Suprapubic skin (tissue), 4 donors: ENCODE measurements around the gene CRY2. TPM values are rescaled to one million over a fixed set of nuclear protein-coding genes. Genes with fewer than 3 reads are reported as not detected.

Experiments
- DNase-seq, 2 donors: peaks; one replicate each; pipeline ENCODE4 v3.0.0-alpha.2; 2019; ENCODE audit warnings: low spot score in 2 of 2
- H3K27ac ChIP-seq: fragments of 200-600 bp; sonication (generic); one replicate; pipeline ENCODE4 v1.5.1; 2019
- H3K27me3 ChIP-seq: fragments of 200-600 bp; sonication (generic); one replicate; pipeline ENCODE4 v1.5.1; 2019
- H3K36me3 ChIP-seq: fragments of 200-600 bp; sonication (generic); one replicate; pipeline ENCODE4 v1.5.1; 2019
- H3K4me1 ChIP-seq: fragments of 200-600 bp; sonication (generic); one replicate; pipeline ENCODE4 v1.5.1; 2019
- H3K4me3 ChIP-seq: fragments of 200-600 bp; sonication (generic); one replicate; pipeline ENCODE4 v1.5.1; 2019; ENCODE audit warnings: mild to moderate bottlenecking
- H3K9me3 ChIP-seq: fragments of 200-600 bp; sonication (generic); one replicate; pipeline ENCODE4 v1.5.1; 2019
- EP300 ChIP-seq: sonication (generic); formaldehyde crosslinking; IDR thresholded peaks from one replicate; pipeline ENCODE4 v1.6.1; 2017; ENCODE audit warnings: antibody characterized with exemption
- POLR2A ChIP-seq, 2 donors: fragments of 450-650 bp; IDR thresholded peaks; one replicate each; pipeline ENCODE4 v1.6.1; 2017; ENCODE audit warnings: antibody characterized with exemption in 2 of 2, mild to moderate bottlenecking in 2 of 2, moderate library complexity in 2 of 2
- POLR2AphosphoS5 ChIP-seq, 3 donors: sonication (generic); formaldehyde crosslinking; IDR thresholded peaks; one replicate each; pipeline ENCODE4 v1.6.1; 2017; ENCODE audit warnings: antibody characterized with exemption in 3 of 3
- WGBS: methylation state at CpG from one replicate; pipeline ENCODE4 v1.1.5; 2018; 5-methylcytosine and 5-hydroxymethylcytosine counted together
- total RNA-seq, 4 donors: library from RNA; depleted of rRNA; stranded (reverse); fragments of >200 nt; gene quantifications; one replicate each; pipeline ENCODE4 v1.1.0, GENCODE V29; 2016
- TF ChIP-seq, protein P1 (sequence below), 2 donors: fragments of 200-600 bp in 1 of 2; fragments of 450-650 bp in 1 of 2; sonication (generic) in 1 of 2; IDR thresholded peaks; one replicate each; pipeline ENCODE4 v1.5.1; 2016 to 2019; ENCODE audit warnings: antibody characterized with exemption in 2 of 2, mild to moderate bottlenecking in 1 of 2, moderate library complexity in 1 of 2

CRY2 gene
- total RNA-seq, 4 donors from 2014 or later: 86.1 to 141 (median 93.4) TPM

DNA sequence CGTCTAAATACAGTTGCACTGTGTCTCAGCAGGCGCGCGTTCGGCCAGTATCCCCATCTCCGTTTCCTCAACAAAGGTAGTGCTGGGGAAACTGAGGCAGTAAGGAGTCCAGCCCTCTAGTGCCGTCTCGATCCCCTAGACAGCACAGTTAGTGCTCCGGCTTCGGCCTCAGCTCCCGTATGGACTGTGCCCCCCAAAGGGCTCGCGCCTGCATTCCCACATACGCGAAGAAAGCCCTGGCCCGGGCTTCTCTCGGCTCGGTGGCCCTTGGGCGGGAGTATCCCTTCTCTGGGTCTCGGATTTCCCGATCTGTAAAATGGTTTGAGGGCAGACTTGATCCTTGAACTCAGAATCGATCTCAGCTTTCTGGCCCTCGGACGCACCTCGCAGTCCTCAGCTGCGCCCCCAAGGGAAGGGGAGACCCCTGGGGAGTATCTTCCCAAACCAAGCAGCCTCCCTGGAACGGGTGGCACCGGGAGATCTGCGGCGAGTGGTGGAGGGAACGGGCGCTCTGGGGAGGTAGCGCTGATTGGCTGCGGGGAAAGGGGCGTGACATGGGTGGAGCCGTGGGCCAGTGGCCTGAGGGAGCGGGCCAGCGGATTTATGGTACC, 71.2 kb downstream of the CRY2 start:
- H3K4me1 ChIP-seq: peaks cover 51% of the 10 kb centered on the region
- no peaks in the 10 kb centered on the region for H3K9me3 ChIP-seq
- DNase-seq: peak; percentile 91
- no peak for TF ChIP-seq POLR2A (IDR thresholded peaks at IDR 0.05)
- TF ChIP-seq EP300: no peak
- no peak for TF ChIP-seq POLR2AphosphoS5 (IDR thresholded peaks at IDR 0.05)
- TF ChIP-seq, protein P1, sequence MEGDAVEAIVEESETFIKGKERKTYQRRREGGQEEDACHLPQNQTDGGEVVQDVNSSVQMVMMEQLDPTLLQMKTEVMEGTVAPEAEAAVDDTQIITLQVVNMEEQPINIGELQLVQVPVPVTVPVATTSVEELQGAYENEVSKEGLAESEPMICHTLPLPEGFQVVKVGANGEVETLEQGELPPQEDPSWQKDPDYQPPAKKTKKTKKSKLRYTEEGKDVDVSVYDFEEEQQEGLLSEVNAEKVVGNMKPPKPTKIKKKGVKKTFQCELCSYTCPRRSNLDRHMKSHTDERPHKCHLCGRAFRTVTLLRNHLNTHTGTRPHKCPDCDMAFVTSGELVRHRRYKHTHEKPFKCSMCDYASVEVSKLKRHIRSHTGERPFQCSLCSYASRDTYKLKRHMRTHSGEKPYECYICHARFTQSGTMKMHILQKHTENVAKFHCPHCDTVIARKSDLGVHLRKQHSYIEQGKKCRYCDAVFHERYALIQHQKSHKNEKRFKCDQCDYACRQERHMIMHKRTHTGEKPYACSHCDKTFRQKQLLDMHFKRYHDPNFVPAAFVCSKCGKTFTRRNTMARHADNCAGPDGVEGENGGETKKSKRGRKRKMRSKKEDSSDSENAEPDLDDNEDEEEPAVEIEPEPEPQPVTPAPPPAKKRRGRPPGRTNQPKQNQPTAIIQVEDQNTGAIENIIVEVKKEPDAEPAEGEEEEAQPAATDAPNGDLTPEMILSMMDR (IDR thresholded peaks at IDR 0.05): no peak
- H3K27ac ChIP-seq: peak overlapping the region; percentile 92
- peak overlapping the region; percentile 89 for H3K4me3 ChIP-seq
- peaks cover 27% of the 10 kb centered on the region for H3K36me3 ChIP-seq
- peaks cover 15% of the 10 kb centered on the region for H3K27me3 ChIP-seq
- WGBS: 1% methylated on average over 22 of the region's 38 CpGs

DNA sequence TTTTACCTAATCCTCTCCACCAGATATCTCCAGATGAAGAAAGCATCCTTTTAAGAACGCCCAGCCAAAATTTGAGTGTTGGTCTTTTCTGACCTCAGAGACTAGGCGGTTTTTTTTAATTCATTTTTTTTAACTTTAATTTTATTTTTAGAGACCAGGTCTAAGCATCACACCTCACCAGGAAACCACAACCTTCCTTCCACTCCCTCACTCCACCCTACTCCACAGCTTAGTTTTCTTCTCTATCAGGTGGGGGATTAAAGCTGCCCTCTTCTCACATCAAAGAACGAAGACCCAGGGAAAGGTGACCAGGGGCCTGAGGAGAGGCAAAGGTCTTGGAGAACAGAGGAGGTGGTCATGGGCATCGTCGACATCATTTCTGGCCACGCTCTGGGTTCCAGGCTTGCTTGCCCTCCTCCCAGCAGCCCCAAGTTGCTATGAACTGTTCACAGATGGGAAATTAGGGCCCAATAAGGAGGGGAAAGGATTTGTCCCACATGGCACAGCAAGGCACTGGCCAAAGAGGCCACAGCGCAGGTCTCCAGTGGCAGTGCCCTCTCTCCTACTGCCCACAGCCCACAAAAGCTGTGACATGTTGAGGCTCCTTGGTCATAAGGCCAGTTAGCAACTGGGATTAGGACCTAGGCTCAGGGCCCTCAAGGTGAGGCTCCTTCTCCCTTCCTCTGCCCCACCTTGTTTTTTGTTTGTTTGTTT, 71.8 kb downstream of the CRY2 start:
- Histone ChIP-seq H3K27ac (no peak overlapping the region), H3K36me3 (peaks cover 21% of the 10 kb centered on the region), H3K4me3 (peak overlapping the region; percentile 89), H3K9me3 (no peaks in the 10 kb centered on the region), H3K4me1 (peaks cover 53% of the 10 kb centered on the region), H3K27me3 (peaks cover 15% of the 10 kb centered on the region)
- 62% methylated on average over 7 of the region's 7 CpGs for WGBS
- TF ChIP-seq POLR2AphosphoS5 (IDR thresholded peaks at IDR 0.05): no peak
- TF ChIP-seq, protein P1 (IDR thresholded peaks at IDR 0.05): no peak
- no peak for TF ChIP-seq EP300
- no peak for TF ChIP-seq POLR2A (IDR thresholded peaks at IDR 0.05)
- DNase-seq: peak in 1 of 2 donors; percentile 56

DNA sequence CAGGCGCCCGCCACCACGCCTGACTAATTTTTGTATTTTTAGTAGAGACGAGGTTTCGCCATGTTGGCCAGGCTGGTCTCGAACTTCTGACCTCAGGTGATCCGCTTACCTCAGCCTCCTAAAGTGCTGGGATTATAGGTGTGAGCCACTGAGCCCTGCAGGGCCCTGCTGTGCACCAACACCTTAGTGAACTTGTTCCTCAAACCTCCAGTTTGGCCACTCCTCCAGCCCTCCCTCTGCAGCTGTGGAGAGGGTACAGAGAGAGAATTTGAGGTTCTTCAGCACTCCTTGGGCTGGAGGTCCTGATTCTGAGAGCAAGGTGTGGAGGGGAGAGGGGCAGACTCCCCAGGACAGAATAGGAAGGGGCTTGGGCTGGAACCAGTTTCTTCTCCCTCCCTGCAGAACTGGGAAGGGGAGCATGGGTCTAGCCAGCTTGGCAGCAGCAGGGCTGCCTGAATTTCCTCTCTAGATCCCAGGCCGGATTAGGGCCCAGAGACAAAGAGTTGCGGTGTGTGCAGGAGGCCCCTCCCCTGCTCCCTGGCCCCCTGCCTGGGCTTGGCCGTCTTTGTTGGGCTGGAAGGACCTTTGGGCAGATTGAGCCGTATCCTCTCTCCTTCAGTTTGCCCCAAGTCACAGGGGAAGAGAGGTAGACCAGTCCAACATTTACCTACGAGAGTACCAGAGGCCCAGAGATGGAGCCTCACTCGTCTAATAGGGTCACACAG, 72.7 kb downstream of the CRY2 start:
- 91% methylated on average over 7 of the region's 13 CpGs for WGBS
- peak in 1 of 2 donors; percentile 60 for DNase-seq
- Histone ChIP-seq H3K27me3 (peaks cover 15% of the 10 kb centered on the region), H3K27ac (peak overlapping the region; percentile 71), H3K4me3 (no peak overlapping the region), H3K9me3 (no peaks in the 10 kb centered on the region), H3K36me3 (peaks cover 12% of the 10 kb centered on the region), H3K4me1 (peaks cover 62% of the 10 kb centered on the region)
- TF ChIP-seq POLR2A (IDR thresholded peaks at IDR 0.05) (no peak), POLR2AphosphoS5 (IDR thresholded peaks at IDR 0.05) (no peak), EP300 (no peak)
- TF ChIP-seq, protein P1 (IDR thresholded peaks at IDR 0.05): no peak

DNA sequence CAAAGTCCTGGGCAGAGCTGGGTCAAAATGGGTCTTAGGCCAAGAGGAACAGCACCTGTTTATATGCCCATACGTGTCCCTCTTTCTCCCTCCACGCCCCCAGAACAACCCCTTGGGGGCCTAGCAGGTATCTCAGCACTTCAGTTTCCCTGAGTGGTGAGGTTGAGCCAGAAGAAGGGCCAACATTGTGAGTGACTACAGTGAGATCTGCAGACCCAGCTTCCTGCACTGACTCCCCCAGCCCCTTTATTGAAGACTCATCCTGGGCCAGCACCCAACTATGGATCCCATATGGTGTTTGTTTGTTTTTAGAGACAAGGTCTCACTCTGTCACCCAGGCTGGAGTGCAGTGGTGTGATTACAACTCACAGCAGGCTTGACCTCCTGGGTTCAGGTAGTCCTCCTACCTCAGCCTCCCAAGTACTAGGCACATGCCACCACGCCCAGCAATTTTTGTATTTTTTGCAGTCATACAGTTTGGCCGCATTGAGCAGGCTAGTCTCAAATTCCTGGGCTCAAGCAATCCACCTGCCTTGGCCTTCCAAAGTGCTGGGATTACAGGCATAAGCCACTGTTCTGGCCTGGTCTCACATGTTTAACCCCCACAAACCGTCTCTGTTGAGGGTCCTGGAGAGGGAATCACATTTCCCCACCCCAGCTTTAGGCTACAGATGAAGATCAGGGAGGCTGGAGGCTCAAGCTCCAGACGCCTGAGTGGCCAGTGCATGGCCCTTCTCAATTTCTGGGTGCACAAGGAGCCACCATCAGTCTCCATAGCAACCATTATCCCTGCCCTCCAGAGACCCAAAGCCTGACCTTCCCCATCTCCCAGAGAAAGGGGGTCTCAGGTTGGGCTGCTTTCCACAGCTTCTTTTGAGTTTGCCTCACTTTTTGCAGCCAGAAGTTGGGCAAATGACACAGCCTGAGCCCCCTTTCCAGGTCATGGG, 73.5 kb downstream of the CRY2 start:
- no peak overlapping the region for H3K4me3 ChIP-seq

More for the DNA sequence above, 73.5 kb downstream of the CRY2 start:
- H3K9me3 ChIP-seq: no peaks in the 10 kb centered on the region
- peaks cover 62% of the 10 kb centered on the region for H3K4me1 ChIP-seq
- H3K27me3 ChIP-seq: peaks cover 15% of the 10 kb centered on the region
- no peak for TF ChIP-seq EP300
- no peak for DNase-seq
- H3K27ac ChIP-seq: peak overlapping the region; percentile 71
- peaks cover 4% of the 10 kb centered on the region for H3K36me3 ChIP-seq
- WGBS: 77% methylated on average over 6 of the region's 6 CpGs
